Brain microvascular endothelial cell (primary cell): ENCODE data around the gene SIK3.
"Not testable (repeated sequence)": the region's sequence is repeated elsewhere in the genome, so short reads cannot be mapped to it uniquely, and the experiment has no call there.

Experiments
- DNase-seq: peaks from one replicate; pipeline ENCODE4 v3.0.0-alpha.2; 2020
- H3K27ac ChIP-seq: fragments of 250-450 bp; sonication (Bioruptor Pico); 2 replicates; pipeline ENCODE4 v1.5.1; 2020; ENCODE audit warnings: mild to moderate bottlenecking, moderate library complexity
- H3K27me3 ChIP-seq: fragments of 250-450 bp; sonication (Bioruptor Pico); replicated peaks from 2 replicates; pipeline ENCODE4 v1.5.1; 2020; ENCODE audit warnings: mild to moderate bottlenecking
- H3K36me3 ChIP-seq: fragments of 250-450 bp; sonication (Bioruptor Pico); replicated peaks from 2 replicates; pipeline ENCODE4 v1.5.1; 2020; ENCODE audit warnings: mild to moderate bottlenecking
- H3K4me3 ChIP-seq: 2 replicates; pipeline ENCODE4 v1.5.1; 2011; ENCODE audit warnings: low read depth, mild to moderate bottlenecking, control low read depth, low read length, moderate library complexity
- CTCF ChIP-seq: IDR thresholded peaks from 2 replicates; pipeline ENCODE4 v1.5.1; 2011; ENCODE audit warnings: low read depth, mild to moderate bottlenecking, moderate library complexity, low read length, control low read depth, inconsistent platforms; ENCODE audit errors: missing control alignments
- in situ Hi-C: cut with HindIII; loops from 2 replicates; pipeline ENCODE4 v1.10.0; 2017; ENCODE audit warnings: low sequenced_read_pairs, low pct_ligation_motif_present

The SIK3 gene

DNA sequence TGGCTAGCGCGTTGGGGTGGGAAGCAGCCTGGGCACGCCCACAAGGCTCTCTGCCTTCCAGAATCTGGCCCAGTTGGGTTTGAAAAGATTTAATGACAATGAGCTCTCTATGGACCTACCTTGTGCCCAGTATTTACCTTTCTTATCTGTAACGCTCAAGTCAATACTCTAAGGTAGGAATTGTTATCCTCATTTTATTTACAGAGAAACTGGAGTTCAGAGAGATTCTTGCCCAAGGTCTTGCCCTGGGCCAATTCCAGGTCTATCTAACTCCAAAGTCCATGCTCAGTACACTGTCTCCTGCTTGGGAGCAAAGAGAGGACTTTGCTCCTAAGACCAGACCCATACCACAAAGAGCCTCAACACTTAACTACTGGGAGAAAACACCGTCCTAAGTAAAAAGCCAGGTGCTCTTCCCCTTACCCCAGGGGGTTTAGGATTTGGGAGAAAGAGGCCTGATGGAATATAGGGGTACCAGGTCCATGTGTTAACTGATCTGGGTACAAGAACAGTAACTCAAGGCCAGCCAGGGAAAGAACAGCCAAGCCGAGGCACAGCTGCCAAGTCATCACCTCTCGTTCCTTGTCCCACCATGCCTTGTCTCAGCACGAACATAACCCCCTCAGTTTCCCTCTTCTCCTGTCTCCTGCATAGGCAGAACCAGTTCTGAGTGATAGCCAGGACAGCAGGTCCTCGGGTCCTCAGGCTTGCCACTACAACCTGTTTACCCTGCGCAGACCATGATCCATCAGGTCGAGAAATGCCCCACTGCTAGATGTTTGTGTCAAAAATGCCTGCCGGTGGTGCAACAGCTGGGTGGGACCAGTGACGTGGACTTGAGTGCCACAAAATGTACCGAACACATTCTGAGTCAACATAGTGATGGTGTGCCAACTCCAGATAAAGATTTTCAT is 289.7 kb downstream of the SIK3 start:
- in situ Hi-C loops = no loop called here
- Histone ChIP-seq H3K36me3 (no peaks in the 10 kb centered on the region), H3K4me3 (no peak overlapping the region), H3K27ac (peak overlapping the region; percentile 69), H3K27me3 (no peaks in the 10 kb centered on the region)
- DNase-seq = peak; percentile 56
- TF ChIP-seq CTCF = no peak

- TF ChIP-seq CTCF = no peak
- no peak for DNase-seq
- in situ Hi-C loops = no loop called here
- no peak overlapping the region for H3K27ac ChIP-seq
- H3K4me3 ChIP-seq = no peak overlapping the region
- no peaks in the 10 kb centered on the region for H3K27me3 ChIP-seq
- H3K36me3 ChIP-seq = no peaks in the 10 kb centered on the region
Measured at GRCh38 chr11:116807601-116808261, 290.5 kb downstream of the SIK3 start.

GRCh38 chr11:116804001-116804400 is 294.2 kb downstream of the SIK3 start:
- in situ Hi-C loops = no loop called here
- no peak for TF ChIP-seq CTCF
- DNase-seq = no peak
- Histone ChIP-seq H3K4me3 (no peak overlapping the region), H3K36me3 (no peaks in the 10 kb centered on the region), H3K27me3 (no peaks in the 10 kb centered on the region), H3K27ac (no peak overlapping the region)

DNA sequence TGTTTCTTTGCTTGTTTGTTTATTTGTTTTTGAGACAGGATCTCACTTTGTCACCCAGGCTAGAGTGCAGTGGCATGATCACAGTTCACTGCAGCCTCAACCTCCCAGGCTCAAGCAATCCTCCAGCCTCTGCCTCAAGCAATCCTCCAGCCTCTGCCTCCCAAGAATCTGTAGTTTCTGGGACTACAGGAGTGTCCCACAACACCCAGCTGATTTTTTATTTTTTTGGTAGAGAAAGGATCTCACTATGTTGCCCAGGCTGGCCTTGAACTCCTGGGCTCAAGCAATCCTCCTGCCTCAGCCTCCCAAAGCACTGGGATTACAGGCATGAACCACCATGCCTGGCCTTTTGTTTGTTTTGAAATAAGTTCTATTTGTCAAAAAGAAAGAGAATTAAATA is 296.6 kb downstream of the SIK3 start:
- H3K4me3 ChIP-seq, H3K27me3 ChIP-seq, DNase-seq, H3K36me3 ChIP-seq, H3K27ac ChIP-seq, in situ Hi-C loops: not testable (repeated sequence)

- Histone ChIP-seq H3K36me3 (no peaks in the 10 kb centered on the region), H3K27me3 (no peaks in the 10 kb centered on the region), H3K27ac (no peak overlapping the region), H3K4me3 (no peak overlapping the region)
- in situ Hi-C loops = no loop called here
- TF ChIP-seq CTCF = no peak
- no peak for DNase-seq
Measured at GRCh38 chr11:116800610-116801009, 297.6 kb downstream of the SIK3 start.

DNA sequence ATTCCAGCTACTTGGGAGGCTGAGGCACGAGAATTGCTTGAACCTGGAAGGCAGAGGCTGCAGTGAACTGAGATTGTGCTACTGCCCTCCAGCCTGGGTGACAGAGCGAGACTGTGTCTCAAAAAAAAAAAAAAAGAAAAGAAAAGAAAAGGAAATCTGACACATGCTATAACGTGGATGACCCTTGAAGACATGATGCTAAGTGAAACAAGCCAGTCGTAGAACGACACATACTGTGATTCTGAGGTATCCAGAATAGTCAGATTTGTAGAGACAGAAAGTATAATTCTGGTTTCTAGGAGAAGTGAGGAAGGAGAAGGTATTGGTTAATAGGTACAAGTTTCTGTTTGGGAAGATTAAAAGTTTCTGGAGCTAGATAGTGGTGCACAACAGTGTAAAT is 299.9 kb downstream of the SIK3 start:
- no peaks in the 10 kb centered on the region for H3K27me3 ChIP-seq
- no peak for TF ChIP-seq CTCF
- no peak overlapping the region for H3K4me3 ChIP-seq
- no peak for DNase-seq
- no peaks in the 10 kb centered on the region for H3K36me3 ChIP-seq
- in situ Hi-C loops = no loop called here
- no peak overlapping the region for H3K27ac ChIP-seq
